HG03175 (cell line): ENCODE data around the gene GNG2.

ENCODE experiments used
- ATAC-seq: cut with Tn5 transposase; IDR thresholded peaks from one replicate; pipeline ENCODE4 v1.9.1; 2021; ENCODE audit warnings: mild to moderate bottlenecking, moderate library complexity; ENCODE audit not compliant: unreplicated experiment

GNG2 gene

GRCh38 chr14:51855234-51855633 is 5.2 kb upstream of the GNG2 start:
- ATAC-seq: no peak

- no peak for ATAC-seq
Observed at GRCh38 chr14:51856792-51857296, 3.6 kb upstream of the GNG2 start.

DNA sequence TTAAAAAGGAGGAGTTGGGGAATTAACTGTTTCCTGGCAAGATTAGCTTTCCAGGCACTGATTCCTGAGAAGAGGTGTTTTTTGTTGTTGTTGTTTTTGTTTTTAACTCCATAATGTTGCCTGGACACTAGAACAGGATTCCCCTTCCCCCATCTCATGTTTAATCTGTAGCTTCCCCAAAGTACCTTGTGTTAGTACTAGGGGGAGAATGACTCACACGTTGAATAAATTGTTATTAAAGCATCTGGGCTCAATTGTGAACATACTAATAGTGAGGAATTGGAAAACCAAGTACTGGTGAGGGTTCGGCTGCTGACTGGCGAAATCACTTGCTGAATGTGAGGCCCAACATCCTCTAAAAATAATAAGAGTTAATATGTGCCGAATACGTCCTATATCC is 1.3 kb upstream of the GNG2 start:
- ATAC-seq: no peak

DNA sequence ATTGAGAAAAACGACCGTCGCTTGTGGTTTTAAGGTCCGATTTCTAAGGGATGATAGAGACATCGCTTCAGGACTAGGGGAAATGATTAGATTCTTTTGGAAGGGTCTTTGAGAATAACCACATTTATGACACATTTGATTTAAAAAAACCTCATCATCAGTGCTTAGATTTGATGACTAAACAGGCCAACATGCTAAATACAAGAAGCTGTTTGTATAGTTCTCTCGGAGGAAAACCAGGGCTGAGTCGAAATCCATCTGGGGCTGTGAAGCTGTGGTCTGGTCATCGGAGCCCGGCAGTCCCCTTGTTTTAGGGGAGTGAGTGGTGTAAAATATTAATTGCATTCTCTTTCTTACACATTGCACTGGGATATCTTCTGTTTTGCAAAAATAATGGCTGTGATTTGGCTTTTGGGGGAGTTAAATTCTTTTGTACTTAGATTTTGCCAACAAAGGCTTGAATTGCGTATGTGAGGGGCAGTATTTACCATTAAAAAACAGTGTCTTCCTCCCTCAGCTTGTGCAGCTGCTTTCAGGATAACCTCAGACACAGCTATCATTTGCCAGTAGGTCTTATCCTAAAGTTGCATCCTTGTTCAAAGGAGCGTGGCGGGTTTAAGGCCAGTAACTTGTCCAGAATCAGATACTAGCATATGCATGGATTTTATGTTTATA is 550 bp downstream of the GNG2 start:
- ATAC-seq: peak; percentile 9

GRCh38 chr14:51862176-51862796 is 1.9 kb downstream of the GNG2 start:
- ATAC-seq: peak; percentile 23

DNA sequence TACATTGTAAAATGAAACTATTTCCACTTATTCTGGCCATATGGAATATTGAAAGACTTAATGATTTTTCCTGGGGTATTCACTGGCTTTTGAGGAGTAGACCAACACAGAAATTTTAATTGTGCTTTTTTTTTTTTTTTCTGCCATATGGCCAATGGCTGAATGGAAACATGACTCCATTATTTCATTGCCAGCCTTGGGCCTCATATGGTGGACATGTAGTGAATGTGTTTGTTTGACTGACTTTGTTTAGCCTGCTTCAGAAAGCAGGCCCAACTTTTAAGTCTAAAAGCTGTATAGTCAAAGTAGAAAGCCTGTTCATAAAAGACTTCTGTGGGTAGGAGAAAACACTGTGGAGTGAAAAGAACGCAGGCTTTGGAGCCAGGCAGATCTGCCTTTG is 2.4 kb downstream of the GNG2 start:
- no peak for ATAC-seq

DNA sequence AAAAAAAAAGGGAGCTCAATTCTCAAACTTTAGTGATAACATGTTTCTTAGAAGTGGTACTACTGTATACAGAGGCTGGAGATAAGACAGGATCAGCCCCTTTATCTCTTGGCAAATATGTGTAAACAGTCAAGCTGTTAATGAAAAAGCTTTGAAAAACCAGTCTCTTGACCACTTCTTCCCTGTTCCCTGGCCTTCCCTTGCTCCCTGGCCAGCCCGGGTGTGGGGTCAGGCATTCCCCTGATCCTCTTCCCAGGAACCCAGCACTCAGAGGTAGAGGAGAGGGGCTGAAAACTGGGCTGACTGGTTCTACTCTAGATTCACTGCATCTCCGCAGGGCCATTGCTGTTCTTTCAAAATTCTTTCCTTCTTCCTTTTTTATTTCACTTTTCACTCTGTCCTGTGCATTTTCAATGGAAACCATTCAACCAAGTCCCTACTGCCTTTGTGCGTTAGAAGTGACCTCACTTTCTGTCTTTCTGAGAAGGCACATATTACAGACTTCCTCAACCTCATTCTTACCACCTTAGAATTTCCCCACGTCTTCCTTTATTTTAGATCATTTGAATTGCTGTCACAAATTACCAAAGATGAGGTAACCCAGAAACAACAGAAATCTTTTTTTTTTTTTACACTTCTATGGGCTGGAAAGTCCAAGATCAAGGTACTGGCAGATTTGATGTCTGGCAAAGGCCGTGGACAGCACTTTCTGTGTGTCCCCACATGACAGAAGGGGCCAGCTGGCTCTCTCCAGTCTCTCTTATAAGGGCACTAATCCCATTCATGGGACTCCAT is 5.7 kb downstream of the GNG2 start:
- no peak for ATAC-seq

GRCh38 chr14:51867741-51868140 is 7.3 kb downstream of the GNG2 start:
- no peak for ATAC-seq

DNA sequence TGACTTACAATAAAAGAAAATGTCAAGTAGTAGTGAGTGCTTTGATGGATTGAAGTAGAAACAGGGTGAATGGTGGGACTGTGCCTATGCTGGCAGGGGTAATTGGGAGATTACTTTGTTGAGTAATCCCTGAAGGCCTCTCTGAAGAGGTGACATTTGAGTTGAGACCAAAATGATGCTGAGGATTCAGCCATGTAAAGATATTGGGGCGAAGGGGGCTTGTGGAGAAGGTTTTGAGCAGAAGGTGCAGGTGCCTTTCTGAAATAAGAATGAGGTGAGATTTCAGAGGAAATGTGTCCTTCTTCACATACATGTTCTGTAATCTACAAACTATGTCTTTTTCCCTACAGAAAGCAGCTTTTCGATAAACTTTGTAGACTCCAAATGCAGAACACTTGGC is 8.0 kb downstream of the GNG2 start:
- no peak for ATAC-seq

DNA sequence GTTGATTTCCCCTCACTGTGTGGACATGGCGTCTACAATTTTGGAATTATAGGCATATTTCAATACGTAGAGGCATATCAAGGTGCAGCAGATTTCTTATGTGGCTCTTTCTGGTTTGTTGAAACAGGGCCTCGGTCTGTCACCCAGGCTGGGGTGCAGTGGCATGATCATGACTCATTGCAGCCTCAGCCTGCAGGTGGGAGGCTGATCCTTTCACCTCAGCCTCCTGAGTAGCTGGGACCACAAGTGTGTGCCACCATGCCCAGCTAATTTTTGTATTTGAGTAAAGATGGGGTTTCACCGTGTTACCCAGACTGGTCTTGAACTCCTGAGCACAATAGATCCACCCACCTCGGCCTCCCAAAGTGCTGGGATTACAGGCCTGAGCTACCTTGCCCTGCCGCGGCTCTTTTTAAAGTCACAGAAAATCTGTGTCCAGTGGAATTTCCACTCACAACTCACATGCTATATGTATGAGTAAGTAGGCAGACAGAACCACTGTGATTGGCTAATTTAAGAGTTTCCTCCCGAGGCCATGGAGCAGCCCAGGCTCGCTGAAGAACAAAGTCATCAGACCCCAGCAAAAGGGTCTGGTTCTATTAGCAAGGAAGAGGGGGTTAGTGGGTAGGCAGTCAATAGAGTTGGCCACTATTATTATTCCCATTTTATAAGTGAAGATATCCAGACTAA is 9.1 kb downstream of the GNG2 start:
- no peak for ATAC-seq

DNA sequence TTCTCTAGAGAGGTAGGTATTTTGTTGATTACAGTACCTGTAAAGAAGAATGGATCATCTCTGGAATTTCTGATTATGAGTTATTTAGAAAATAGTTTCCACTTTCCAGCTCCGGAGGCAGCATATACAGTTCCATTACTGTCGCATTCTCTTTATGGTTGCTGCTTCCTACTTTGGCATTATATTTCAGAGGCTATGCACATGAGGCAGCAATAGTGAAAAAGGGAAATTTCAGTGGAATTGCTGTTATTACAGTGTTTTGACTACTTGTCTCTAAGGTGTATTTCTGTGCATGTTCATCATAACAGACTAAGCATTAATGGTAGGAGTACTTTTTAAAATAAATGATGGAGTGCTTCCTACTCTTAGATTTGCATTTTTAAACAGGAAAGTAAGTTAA is 10.2 kb downstream of the GNG2 start:
- ATAC-seq: no peak

DNA sequence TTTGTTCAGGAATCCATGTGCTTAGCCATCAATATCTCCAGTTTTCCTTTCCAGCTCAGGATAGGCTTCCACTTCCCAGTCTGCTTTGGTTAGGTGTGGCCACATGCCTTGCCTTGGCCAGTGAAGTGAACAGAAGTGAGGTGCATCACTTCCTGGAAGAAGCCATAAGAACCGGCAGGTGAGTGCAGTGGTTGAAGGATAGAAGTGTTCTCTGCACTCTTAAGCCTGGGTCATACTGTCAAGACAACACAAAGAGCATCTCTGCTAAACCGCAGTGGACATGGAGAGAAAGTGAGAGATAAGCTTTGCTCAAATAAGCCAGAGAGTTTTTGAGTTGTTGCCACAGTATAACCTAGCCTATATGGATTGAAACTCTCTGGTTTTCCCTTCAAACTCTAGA is 11.4 kb downstream of the GNG2 start:
- no peak for ATAC-seq

DNA sequence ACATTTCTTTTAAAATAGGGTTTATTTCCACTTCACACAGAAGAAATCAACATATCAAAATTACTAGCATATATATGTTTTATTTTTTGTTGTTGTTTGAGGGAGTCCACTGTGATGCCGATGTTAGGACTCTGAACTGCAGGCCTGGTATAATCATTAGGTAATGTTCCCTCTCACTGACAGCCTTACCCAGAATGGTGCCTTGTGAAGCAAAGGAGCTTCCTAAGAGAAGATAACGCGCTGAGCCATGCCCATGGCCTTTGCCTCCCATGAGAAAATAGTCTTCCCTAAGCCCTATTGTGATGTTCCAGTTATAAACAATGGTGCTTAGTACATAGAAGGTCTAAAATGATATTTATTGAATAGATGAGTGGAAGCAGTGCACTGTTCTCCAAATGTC is 12.0 kb downstream of the GNG2 start:
- no peak for ATAC-seq

DNA sequence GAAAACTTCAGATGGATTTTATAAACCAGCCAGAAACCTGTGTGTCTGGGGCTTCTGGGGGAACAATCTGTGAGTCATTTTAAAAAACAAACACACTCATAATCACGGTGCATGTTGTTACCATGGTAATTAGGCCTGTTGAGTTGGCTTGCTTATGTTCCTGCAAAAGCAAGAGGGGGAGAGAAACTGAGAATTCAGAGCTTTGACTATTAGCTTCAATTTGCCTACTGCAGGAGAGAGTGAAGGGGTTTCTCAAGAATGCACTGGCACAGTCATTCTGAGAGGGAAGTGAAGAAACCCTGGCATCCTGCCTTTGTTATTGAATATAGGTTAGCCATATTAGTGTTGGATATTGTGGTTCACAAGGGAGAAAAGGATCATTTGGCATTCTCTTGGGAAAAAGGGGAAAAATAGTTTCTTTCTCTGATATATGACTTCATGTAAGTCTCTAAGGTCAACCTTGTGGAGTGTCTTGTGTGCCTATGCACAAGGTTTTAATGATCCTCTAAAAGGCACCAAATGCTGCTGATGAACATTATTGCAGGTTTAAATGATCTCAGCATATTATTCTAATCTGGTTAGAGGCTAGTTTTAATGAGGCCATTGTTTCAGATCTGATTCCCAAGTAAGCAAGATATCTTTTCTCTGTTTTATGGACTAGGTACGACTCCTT is 12.9 kb downstream of the GNG2 start:
- peak; percentile 95 for ATAC-seq

DNA sequence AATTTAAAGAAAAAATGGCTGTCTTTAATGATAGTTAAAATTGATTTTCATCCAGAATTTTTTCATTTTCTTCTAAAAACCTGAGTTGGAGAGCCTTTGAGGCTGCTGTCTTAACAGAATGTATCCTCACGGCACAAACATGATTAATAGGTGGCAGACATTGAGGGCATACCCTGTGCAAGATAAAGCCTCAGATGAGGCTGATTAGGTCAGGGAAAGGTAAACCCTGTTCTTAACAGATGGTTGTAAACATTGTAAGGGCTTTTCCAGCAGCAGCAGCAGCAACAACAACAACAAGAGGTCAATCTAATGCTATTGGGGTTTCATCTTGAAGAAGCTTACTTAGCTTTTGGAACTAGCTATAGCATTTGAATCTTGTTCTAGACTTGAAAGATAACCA is 17.4 kb downstream of the GNG2 start:
- no peak for ATAC-seq

GRCh38 chr14:51879170-51879569 is 18.8 kb downstream of the GNG2 start:
- ATAC-seq: no peak

DNA sequence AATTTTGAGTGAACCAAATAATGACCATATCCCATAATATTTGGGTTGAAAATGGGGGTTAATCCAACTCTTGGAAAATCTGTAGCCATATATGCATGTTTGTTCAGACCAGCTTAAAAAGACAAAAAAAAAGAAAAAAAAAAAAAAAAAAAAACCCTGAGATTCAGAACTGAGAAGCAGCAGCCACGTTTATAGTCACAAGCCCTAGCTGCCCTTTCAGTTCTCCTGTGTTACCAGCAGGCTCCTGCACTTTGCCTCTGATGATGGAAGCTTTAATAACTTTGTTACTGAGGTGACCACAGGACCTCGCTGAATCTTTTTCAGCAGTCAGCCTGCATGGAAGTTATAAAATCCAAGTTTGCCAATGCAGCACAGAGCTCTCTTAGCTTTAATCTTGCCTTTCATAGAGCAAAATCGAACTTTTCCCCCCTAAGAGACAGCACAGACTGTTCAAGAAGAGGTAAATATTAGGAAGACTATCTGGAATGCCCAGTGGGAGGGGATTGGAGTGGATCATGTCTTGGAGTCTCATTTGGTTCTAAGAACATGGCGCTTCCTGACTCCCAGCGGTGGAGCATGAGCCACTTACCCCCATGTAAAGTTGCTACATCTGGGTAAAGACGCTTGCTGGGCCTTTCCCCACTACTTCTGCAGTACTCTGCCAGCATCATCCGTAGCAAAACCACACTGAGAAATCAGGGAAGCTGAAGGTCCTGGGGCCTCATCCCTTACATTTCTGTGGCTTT is 20.6 kb downstream of the GNG2 start:
- ATAC-seq: no peak

DNA sequence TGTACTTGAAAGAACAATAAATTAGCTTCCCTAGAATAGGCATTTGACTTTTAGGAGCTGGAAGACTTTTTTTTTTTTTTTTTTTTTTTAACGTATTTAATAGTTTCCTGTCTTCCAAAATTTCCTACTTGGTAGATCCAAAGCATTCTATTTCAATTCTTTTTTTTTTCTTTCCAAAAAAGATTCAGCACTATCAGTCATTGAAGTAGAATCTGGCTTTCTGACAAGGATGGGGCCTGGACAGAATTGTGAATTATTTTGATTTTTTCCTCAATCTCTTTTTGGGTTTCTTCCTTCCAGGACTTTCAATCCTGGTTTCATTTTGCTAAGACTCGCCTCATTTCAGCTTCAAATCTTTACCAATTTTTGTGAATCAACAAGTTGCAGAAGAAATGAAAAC is 21.2 kb downstream of the GNG2 start:
- ATAC-seq: no peak

DNA sequence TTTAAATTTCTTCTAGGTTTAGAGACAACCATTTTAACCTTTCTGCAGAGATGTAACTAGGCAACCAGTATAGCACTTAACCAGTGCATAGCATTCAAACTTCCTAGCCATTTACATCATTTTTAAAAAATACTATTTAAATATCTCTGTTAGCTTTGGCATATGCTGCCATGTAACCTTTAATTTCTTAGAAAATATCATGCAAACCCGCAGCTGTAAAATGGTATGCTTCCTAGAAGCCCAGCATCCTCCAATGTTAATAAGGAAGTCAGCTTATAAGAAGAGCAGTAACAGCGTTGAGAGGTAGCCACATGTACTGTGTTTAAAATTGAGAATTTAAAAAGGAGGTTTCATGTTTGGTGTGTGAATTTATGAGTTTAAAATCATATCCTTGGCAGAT is 22.8 kb downstream of the GNG2 start:
- no peak for ATAC-seq
